ENCODE measurements around the gene ING5. TPM values are rescaled to one million over a fixed set of nuclear protein-coding genes. Genes with fewer than 3 reads are reported as not detected.
"Not testable (repeated sequence)": the region's sequence is repeated elsewhere in the genome, so short reads cannot be mapped to it uniquely, and the experiment has no call there.

Gene ING5
- 10 to 100 TPM; 27.8 to 70.6 TPM for total RNA-seq

DNA sequence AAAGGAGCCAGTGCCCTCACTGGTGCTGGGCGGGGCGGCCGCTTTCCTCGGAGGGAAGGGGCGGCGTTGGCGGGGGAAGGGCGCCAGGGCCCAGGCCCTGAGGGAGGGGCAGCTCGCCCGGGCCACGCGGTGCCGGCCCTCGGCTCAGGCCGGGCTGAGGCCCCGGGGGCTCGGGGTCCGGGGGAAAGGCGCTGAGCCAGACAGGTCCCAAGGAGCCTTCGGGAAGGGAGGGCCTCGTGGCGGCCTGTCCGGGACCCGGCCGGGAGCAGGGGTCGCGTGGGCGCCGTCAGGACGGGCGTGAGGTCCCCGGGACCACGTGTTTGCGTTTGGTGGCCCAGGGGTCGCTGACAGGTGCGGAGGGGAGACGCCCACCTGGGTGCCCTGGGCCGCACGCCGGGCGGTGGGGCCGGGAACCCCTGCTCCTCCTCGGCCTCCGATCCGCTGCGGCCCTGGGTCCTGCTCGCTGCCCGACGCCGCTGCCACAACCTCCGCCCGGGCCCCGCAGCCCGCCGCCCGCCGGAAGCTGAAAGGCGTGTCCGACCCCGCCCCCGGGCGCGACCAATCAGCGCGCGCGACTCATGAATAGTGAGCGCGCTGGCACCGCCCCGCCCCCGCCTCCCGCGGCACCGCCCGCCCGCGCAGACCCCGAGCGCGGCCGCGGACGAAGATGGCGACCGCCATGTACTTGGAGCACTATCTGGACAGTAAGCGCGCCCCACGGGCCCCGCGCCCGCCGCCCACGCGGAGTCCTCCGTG is at the start of gene ING5:
Gene ING5 (plus strand): TSS at position 641 of the 756 bp plus-strand sequence. CDS start 27 bp downstream, at position 668.
- Mint-ChIP-seq H3K4me1 (ENCODE audit: low read depth in 2 of 2) (peaks cover 8 to 11% of the 10 kb centered on the region in 2 donors), H3K4me3 (peak within 1 kb of the TSS; percentile 87), H3K36me3 (peaks cover 11% of the 10 kb centered on the region), H3K27ac (peak within 1 kb of the TSS; percentile 74 to 84), H3K27me3 (no peaks in the 10 kb centered on the region), H3K9me3 (no peaks in the 10 kb centered on the region)
- peak; percentile 87 to 89 for ATAC-seq
- peak; percentile 97 for DNase-seq (ENCODE audit: low spot score)

DNA sequence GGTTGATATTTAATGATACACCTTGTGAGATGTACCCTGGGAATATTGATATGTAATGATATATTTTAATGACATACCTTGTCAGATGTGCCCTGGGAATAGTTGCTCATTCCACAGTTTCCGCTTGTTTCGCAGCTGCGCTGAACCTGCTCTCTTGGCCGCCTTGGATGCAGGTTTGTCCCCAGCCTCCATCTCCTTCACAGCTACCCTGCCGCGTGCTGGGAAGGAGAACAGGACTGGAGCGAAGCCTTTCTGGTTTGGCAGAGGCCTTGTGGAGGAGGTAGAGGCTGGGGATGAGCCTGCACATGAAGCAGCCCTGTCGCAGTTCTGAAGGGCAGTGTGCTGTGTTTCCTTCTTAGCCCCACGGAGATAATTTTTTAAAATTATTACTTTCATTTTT is 49.7 kb upstream of the ING5 start:
- no peak overlapping the region for H3K27ac Mint-ChIP-seq
- H3K36me3 Mint-ChIP-seq = peaks cover 6% of the 10 kb centered on the region
- no peak for ATAC-seq
- H3K4me3 Mint-ChIP-seq = no peak overlapping the region
- no peak for DNase-seq (ENCODE audit: low spot score)
- no peaks in the 10 kb centered on the region for H3K27me3 Mint-ChIP-seq
- H3K4me1 Mint-ChIP-seq (ENCODE audit: low read depth in 2 of 2) = peaks cover 4 to 6% of the 10 kb centered on the region in 2 donors
- H3K9me3 Mint-ChIP-seq = no peaks in the 10 kb centered on the region

DNA sequence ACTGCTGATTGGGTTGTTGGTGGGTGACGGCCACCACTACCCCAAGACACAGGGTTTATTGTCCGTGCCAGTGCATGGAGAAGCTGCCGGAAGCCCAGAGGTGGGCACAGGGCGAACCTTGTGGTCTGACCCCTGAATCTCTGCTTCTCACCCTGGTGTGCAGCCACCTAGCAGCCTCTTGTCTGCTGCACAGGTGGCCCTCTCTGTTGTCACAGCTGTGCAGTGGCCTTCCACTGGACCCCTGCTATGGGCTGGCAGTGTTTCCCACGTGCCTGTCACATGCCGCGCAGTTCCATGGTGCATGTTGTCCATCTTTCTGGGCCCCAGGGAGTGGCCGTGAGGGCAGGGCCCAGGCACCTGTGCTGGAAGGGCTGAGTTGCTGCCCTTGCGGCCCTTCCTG is 49.1 kb upstream of the ING5 start:
- Mint-ChIP-seq H3K4me1 (ENCODE audit: low read depth in 2 of 2) (peaks cover 4 to 10% of the 10 kb centered on the region in 2 donors), H3K36me3 (peaks cover 10% of the 10 kb centered on the region), H3K9me3 (no peaks in the 10 kb centered on the region), H3K27ac (no peak overlapping the region), H3K27me3 (no peaks in the 10 kb centered on the region), H3K4me3 (no peak overlapping the region)
- DNase-seq (ENCODE audit: low spot score) = no peak
- ATAC-seq = no peak

DNA sequence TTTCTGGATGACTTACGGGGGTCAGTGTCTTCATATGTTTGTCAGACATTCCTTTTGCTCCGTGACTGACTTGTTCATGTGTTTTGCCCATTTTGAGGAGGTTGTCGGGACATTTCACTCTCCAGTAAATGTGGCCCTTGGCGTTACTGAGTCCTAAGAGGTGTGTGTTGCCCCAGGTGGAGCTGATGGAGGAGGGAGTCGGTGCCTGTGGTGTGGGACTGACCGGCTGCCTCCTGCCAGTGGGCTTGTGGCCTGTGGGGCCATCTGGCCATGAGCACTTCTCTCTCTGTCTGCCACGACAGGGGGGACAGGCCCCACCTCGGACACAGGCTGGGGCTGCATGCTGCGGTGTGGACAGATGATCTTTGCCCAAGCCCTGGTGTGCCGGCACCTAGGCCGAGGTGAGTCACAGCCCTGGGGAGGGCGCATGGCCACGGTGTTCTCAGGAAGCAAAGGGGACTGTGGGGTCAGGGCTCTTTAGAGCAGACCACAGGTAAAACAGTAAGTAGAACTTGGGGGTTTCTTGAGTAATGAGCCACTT is 48.6 kb upstream of the ING5 start:
- no peak for ATAC-seq
- Mint-ChIP-seq H3K27me3 (no peaks in the 10 kb centered on the region), H3K27ac (no peak overlapping the region), H3K4me1 (ENCODE audit: low read depth in 2 of 2) (peaks cover 4 to 10% of the 10 kb centered on the region in 2 donors), H3K4me3 (no peak overlapping the region), H3K36me3 (peaks cover 12% of the 10 kb centered on the region), H3K9me3 (no peaks in the 10 kb centered on the region)
- no peak for DNase-seq (ENCODE audit: low spot score)

DNA sequence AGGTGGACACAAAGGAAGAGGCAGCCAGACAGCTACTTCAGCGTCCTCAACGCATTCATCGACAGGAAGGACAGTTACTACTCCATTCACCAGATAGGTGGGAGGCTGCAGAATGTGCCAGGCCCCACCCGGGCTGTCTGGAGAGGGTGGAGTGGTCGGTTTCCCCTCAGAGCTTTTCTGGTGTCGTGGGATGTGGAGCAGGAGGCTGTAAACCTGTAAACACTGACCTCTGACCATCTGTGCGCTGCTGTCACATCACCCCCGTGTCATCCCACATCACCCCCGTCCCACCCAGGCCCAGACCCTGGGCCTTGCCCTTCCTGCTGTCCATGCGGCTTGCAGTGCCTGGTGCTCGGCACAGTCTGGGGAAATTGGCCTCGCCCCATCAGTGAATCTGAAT is 47.3 kb upstream of the ING5 start:
- Mint-ChIP-seq H3K4me1 (ENCODE audit: low read depth in 2 of 2) (peaks cover 0 to 5% of the 10 kb centered on the region in 2 donors), H3K4me3 (no peak overlapping the region), H3K27ac (no peak overlapping the region), H3K9me3 (no peaks in the 10 kb centered on the region), H3K36me3 (peaks cover 12% of the 10 kb centered on the region), H3K27me3 (no peaks in the 10 kb centered on the region)
- no peak for DNase-seq (ENCODE audit: low spot score)
- no peak for ATAC-seq

DNA sequence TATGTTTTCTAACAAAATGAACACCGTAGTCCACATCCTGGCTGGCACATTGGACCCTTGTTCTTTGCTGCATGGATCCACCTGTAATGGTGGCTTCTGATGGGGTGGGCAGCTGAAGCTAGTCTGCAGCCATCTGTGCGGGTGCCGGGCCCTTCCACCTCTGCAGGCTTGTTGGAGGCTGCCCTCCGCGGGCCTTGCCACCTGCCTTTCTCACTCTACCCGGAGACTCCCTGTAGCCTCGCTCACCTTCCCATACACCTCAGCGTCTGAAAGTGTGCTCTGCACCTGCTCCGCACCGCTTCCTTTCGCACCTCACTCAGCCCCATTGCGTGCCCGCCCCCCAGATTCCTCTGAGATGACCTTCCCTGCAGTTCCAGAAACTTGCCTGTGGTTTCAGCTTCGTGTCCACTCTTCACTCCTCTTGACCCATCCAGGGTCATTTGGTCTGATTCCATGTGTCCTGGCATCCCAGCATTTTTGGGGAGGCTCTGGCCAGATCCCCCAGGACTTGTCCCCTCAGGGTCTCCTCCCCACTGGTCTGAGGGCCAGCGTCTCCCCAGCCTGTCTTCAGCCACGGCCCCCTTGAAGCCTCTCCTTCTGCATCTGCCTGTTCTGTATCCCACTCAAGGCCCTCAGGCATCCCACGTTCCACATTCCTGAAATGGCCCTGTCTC is 46.2 kb upstream of the ING5 start:
- ATAC-seq = no peak
- peaks cover 0 to 5% of the 10 kb centered on the region in 2 donors for H3K4me1 Mint-ChIP-seq (ENCODE audit: low read depth in 2 of 2)
- H3K36me3 Mint-ChIP-seq = peaks cover 12% of the 10 kb centered on the region
- no peaks in the 10 kb centered on the region for H3K27me3 Mint-ChIP-seq
- no peaks in the 10 kb centered on the region for H3K9me3 Mint-ChIP-seq
- H3K4me3 Mint-ChIP-seq = no peak overlapping the region
- no peak overlapping the region for H3K27ac Mint-ChIP-seq
- DNase-seq (ENCODE audit: low spot score) = no peak

DNA sequence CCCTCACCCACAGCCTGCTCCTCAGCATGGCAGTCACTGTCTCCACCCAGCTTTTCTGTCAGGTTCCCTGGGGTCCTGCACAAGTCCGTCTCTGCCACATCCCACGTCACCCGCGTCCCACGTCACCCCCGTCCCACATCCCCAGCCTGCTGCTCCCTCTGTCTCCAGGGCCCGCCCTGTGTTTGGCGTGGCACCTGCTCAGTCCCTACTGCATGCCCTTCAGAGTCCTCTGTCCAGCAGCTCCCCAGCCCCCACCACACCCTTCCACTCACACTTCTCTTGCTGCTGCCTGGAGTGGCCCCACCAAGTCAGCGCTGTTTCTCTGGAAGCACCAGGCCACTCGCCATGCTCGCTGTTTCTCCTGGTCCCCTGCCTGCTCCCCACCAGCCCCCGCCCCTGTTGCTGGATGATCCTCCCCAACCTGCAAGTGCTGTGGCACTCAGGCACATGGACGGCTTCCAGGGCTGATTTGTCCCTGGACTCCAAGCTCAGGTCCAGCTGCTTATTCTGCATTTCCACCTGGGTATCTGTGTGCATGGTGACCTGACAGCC is 45.6 kb upstream of the ING5 start:
- ATAC-seq (peak in 1 of 2 donors; percentile 31), DNase-seq (ENCODE audit: low spot score) (no peak)
- Mint-ChIP-seq H3K4me1 (ENCODE audit: low read depth in 2 of 2) (peaks cover 0 to 5% of the 10 kb centered on the region in 2 donors), H3K27me3 (no peaks in the 10 kb centered on the region), H3K27ac (no peak overlapping the region), H3K9me3 (no peaks in the 10 kb centered on the region), H3K4me3 (no peak overlapping the region), H3K36me3 (peaks cover 12% of the 10 kb centered on the region)

DNA sequence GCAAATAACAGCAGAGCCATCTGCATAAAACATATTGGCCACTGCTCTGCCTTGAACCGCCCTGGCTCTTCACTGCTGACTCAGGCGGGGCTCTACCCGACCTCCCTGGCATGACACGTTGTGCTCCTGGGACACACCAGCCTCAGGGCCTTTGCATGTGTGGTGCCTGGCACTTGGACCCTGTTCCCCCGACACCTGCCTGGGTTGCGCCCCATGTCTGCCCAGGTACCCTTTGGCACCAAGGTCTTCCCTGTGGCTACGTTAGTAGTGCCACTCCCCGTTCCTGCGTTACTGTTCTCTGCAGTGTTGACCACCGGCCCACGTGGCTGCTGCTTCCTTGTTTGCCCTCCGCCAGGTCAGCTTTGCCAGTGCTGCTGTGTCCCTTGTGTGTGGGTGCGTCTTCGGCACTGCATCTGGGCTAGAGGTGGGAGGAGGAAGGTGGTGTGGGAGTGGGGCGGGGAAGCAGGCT is 44.0 kb upstream of the ING5 start:
- H3K4me1 Mint-ChIP-seq (ENCODE audit: low read depth in 2 of 2) = peaks cover 0 to 5% of the 10 kb centered on the region in 2 donors
- H3K36me3 Mint-ChIP-seq = peaks cover 17% of the 10 kb centered on the region
- no peaks in the 10 kb centered on the region for H3K9me3 Mint-ChIP-seq
- ATAC-seq (no peak), DNase-seq (ENCODE audit: low spot score) (no peak)
- H3K27ac Mint-ChIP-seq = no peak overlapping the region
- H3K4me3 Mint-ChIP-seq = no peak overlapping the region
- H3K27me3 Mint-ChIP-seq = no peaks in the 10 kb centered on the region

DNA sequence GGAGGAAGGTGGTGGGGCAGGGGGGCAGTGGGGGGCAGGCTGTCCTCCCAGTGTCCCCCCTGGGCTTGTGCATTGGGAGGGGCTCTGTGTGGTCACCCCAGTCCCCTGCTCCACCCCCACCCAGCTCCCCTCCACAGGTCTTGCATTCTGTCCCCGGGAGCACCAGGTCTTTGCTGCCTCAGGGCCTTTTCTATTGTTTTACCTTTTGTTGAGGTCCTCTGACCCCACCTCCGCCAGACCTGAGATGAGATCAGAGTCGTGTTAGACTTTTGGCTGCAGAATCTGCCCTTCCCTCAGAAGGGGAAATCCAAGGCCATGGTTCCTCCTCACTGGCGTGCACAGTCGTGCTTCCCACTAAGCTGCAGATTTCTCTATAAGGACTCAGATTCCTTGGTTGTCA is 43.5 kb upstream of the ING5 start:
- Mint-ChIP-seq H3K36me3 (peaks cover 17% of the 10 kb centered on the region), H3K27ac (no peak overlapping the region), H3K4me1 (ENCODE audit: low read depth in 2 of 2) (peaks cover 0 to 5% of the 10 kb centered on the region in 2 donors), H3K9me3 (no peaks in the 10 kb centered on the region), H3K4me3 (no peak overlapping the region), H3K27me3 (no peaks in the 10 kb centered on the region)
- DNase-seq (ENCODE audit: low spot score) = no peak
- ATAC-seq = no peak

DNA sequence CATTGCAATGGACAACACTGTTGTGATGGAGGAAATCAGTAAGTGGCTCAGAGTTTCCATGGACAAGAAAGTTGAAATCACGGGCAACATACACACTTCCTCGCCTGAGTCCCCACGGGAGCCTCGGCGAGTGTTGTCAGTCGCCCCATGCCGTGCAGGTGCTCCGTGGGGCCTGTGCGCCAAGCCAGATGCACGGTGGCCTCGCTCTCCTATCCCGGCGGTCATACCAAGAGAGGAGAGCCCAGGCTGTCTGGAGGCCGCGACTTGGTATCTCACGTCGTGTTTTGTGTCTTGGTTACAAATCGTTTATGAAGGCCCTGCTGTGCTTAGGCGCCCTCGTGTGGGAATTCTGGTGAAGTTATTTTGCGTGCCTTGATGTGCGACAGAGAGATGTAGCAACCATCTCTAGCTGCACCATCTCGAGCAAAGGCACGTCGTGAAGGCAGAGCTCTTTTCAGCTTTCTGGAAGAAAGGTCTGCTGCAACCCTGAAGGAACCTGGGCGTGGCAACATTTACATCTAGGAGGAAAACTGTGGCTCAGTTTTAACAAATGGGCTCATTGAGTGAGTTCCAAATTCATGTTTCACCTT is 42.6 kb upstream of the ING5 start:
- no peak for ATAC-seq
- H3K27ac Mint-ChIP-seq = no peak overlapping the region
- H3K4me3 Mint-ChIP-seq = no peak overlapping the region
- no peaks in the 10 kb centered on the region for H3K27me3 Mint-ChIP-seq
- DNase-seq (ENCODE audit: low spot score) = no peak
- peaks cover 17% of the 10 kb centered on the region for H3K36me3 Mint-ChIP-seq
- H3K9me3 Mint-ChIP-seq = no peaks in the 10 kb centered on the region
- peaks cover 0 to 5% of the 10 kb centered on the region in 2 donors for H3K4me1 Mint-ChIP-seq (ENCODE audit: low read depth in 2 of 2)

DNA sequence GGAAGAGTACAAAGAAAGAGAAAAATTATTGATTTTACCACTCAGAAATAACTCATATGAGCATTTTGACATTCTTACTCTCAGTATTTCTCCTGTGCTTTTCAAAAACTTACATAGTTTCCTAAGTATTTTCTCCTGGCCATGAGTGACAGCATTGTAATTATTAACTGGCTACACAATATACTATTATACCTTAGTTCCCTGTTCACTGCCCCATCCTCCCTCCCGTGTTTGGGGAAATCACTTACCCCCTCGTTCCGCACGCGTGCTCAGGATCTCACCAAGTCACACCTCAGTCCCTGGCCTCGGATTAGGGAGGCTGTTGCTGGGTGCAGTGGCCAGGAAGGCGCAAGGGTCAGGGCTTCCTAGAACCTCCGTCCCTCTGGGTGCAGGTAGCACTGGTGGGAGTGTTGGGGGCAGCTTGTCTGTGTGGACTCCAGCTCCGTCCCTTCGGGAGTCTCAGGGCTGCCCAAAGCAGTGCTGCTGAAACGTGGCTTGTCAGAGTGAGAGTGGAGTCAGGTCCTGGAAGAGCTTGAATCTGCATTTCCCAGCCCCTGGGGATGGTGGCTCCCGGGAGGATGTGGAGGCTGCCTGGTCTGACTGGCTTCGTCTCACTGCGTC is 41.1 kb upstream of the ING5 start:
- DNase-seq (ENCODE audit: low spot score) (no peak), ATAC-seq (no peak)
- H3K27me3 Mint-ChIP-seq = no peaks in the 10 kb centered on the region
- H3K4me1 Mint-ChIP-seq (ENCODE audit: low read depth in 2 of 2) = peaks cover 7 to 10% of the 10 kb centered on the region in 2 donors
- H3K4me3 Mint-ChIP-seq = no peak overlapping the region
- H3K9me3 Mint-ChIP-seq = no peaks in the 10 kb centered on the region
- H3K36me3 Mint-ChIP-seq = peaks cover 15% of the 10 kb centered on the region
- no peak overlapping the region for H3K27ac Mint-ChIP-seq

DNA sequence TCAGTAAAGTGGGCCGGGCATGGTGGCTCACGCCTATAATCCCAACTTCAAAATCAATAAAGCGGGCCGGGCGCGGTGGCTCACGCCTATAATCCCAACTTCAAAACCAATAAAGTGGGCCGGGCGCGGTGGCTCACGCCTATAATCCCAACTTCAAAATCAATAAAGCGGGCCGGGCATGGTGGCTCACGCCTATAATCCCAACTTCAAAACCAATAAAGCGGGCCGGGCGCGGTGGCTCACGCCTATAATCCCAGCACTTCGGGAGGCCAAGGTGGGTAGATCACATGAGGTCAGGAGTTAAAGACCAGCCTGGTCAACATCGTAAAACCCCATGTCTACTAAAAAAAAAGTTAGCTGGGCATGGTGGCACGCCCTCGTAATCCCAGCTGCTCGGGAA is 39.1 kb upstream of the ING5 start:
- H3K27ac Mint-ChIP-seq; DNase-seq (ENCODE audit: low spot score); H3K27me3 Mint-ChIP-seq; H3K36me3 Mint-ChIP-seq; H3K4me1 Mint-ChIP-seq (ENCODE audit: low read depth in 2 of 2); ATAC-seq; H3K9me3 Mint-ChIP-seq; H3K4me3 Mint-ChIP-seq: not testable (repeated sequence)

DNA sequence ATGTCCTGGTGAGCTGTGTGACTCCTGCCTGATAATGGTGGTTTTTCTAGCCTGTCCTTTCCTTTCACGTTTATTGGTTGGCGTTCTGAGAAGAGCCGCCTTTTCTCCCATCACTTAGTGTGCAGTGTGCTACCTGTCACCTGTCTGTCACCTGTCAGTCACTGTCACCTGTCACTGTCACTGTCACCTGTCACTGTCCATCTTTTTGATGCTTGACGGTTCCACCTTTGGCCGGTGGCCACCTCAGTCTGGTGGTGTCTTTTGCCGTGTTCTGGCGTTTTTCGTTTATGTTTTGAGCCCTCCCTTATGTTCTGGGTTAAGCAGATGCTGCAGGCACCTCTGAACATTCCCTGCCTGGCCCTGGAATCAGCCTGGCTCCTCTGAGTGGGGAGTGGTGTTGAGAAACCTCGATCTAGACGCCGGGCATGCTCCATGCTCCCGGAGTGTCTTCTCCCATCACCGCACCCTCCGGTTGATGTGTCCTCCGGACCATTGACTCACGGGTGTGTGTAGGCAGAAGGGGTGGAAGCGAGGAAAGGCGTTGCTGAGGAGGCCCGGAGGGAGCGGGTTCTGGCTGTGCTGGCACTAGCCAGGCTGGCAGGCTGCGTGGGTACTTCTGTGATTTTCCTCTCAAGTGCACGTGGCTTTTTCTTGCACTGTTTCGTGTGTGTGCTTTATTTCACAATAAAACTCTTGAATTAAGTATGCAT is 36.0 kb upstream of the ING5 start:
- Mint-ChIP-seq H3K27me3 (no peaks in the 10 kb centered on the region), H3K27ac (peak overlapping the region; percentile 5 to 50), H3K4me1 (ENCODE audit: low read depth in 2 of 2) (peaks cover 5 to 8% of the 10 kb centered on the region in 2 donors), H3K36me3 (peaks cover 5% of the 10 kb centered on the region), H3K4me3 (no peak overlapping the region), H3K9me3 (no peaks in the 10 kb centered on the region)
- DNase-seq (ENCODE audit: low spot score) = no peak
- ATAC-seq = no peak
